ENCODE measurements around the gene KLHL17.
"Not testable (repeated sequence)": the region's sequence is repeated elsewhere in the genome, so short reads cannot be mapped to it uniquely, and the experiment has no call there.

Gene KLHL17

DNA sequence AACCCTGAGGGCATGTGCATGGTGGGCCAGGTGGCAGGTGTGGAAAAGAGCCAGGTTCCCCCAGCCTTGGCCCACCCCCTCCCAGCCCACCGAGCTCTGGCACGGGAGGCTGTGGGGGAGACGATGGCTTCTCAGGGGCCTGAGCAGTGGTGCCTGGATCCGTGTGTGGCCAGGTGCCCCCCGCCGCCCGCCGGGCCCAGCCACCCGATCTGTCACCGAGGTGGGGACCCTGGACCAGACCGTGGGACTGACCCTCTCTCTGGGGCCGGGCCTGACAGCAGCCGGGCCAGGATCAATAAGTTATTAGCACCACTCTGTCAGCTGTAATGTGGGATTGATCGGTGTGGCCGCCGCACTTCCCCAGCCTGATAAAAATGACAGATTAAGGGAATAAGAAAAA lies 22.9 kb upstream of the KLHL17 start:
- DNase-seq = no peak

DNA sequence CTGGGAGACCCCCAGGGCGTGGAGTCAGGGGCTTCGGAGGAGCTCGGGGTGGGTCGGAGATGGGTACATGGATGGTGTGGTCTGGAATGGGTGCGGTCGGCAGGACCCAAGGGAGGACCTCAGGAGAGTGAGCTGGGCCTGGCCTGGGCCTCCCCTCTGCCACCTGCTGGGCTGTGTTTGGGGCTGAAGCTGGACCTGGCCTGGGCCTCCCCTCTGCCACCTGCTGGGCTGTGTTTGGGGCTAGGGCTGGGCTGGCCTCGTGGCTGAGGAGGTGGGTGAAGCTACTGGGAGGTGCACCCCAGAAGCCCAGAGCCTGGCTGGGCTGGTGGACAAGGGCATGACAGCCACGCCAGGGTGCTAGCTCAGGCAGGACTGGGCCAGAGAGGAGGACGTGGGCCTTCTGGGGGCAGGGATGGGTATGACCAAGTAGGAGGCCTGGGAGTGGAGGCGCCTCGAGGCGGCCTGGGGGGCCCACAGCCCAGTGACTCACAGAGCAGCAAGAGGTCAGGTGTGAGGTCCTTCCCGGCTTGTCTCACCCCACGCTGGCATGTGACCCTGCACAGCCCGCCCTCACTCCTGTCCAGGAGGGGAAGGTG lies 22.2 kb upstream of the KLHL17 start:
- no peak for DNase-seq

DNA sequence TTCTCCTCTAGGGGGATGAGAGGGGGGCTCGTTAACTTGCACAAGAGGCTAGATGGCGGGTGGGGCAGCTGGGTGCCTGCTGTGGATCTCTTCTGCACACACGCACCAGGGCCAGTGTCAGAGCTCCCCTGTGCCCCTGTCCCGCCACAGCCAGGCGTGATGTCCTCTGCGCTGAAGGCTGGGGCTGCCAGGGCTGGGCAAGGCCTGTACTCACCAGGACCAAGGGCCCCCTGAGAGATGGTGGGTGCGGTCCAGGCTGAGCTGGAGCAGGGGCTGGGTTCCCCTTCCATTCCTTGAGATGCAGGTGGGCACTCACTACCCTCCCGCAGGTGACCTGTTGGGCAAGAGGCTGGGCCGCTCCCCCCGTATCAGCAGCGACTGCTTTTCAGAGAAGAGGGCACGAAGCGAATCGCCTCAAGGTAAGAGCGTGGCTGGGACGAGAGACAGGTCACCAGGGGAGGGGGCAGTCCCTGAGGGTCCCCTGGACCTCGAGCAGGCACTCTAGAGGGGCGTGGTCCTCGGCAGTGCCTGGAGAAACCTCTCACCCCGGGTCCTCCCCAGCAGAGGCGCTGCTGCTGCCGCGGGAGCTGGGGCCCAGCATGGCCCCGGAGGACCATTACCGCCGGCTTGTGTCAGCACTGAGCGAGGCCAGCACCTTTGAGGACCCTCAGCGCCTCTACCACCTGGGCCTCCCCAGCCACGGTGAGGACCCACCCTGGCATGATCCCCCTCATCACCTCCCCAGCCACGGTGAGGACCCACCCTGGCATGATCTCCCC lies 21.5 kb upstream of the KLHL17 start:
- DNase-seq = no peak

DNA sequence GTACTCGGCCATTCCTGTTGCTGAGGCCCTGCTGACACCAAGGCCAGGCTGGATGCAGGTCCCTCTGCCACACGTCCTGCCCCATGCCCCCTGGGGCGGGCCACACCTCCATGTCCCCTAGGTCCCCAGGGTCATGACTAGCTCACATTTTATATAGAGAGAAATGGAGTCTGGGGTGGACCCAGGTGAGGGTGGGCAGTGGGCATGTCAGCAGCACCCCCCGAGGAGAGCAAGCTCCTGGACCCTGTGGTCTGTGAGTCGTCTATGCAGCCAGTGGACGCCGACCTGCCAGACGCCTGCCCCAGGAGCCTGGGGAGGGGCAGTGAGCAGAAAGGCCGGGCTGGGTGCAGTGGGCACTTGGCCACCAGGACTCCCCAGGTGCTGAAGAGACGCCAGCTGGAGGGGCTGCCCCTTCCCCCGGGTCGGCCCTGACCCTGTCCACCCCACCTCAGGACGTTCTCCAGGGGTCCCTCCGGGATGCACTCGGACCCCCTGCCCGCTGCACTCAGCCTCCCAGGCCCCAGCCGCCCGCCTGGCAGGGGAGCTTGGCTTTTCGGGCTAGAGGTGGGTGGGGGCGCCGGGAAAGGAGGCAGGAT lies 20.8 kb upstream of the KLHL17 start:
- no peak for DNase-seq

DNA sequence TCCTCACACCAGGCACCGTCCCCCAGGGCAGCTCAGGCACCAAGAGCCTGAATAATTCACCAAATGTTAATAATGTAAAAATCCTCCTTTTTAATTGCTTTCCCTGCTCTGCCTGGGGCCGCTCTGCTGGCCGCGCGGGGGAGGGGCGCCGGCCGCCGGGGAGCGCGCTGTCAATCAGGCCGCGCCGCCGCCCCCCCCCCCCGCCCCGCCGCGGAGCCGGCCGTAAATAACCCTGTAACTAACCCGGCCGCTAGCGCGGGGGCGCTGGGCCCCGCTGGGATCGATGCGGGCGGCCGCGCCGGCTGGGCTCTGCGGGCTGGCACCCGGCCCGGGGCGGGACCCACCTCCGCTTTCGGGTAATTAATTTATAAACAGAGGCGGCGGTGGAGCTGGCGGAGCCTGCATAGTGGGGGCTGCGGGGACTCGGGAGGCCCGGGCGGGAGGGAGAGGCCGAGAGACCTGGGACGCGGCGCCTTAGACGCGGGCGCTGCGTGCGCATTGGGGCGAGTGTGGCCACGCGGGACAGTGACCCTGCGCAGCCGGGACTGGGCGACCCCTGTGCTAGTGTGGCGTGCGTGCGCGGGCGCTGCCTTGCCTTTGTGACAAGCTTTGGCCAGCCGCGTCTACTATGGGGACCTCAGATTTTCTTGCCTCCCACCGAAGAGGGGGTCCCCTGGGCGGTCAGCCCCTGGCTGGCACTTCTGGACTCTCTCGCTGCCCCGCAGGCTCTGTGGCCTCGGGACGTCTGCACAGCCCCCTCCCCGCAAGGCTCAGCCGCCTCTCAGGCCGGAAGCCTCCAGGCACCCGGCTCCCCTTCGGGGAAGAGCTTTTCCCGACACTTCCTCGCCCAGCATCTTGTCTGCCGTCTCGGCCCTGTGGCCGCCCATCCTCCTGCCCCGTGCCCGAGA lies 20.0 kb upstream of the KLHL17 start:
- DNase-seq = no peak

DNA sequence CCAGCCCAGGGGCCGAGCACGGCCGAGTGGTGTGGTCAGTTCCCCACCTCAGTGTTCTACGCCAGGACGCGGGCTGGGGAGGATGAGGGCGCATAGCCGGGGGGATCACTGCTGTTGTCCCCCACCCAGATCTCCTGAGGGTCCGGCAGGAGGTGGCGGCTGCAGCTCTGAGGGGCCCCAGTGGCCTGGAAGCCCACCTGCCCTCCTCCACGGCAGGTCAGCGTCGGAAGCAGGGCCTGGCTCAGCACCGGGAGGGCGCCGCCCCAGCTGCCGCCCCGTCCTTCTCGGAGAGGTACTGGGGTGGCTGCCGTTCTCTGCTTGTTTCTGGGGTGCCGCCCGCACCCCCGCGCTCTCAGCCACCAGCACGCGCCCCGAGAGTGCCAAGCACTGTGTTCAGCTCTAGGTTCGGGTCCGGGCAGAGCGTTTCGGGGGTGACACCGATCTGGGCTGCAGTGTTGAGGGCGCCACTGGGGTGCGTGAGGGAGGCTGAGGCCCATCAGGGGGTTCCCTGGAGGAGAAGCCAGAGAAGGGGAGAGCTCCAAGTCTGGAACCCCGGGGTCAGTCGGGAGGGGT lies 19.3 kb upstream of the KLHL17 start:
- DNase-seq = no peak

DNA sequence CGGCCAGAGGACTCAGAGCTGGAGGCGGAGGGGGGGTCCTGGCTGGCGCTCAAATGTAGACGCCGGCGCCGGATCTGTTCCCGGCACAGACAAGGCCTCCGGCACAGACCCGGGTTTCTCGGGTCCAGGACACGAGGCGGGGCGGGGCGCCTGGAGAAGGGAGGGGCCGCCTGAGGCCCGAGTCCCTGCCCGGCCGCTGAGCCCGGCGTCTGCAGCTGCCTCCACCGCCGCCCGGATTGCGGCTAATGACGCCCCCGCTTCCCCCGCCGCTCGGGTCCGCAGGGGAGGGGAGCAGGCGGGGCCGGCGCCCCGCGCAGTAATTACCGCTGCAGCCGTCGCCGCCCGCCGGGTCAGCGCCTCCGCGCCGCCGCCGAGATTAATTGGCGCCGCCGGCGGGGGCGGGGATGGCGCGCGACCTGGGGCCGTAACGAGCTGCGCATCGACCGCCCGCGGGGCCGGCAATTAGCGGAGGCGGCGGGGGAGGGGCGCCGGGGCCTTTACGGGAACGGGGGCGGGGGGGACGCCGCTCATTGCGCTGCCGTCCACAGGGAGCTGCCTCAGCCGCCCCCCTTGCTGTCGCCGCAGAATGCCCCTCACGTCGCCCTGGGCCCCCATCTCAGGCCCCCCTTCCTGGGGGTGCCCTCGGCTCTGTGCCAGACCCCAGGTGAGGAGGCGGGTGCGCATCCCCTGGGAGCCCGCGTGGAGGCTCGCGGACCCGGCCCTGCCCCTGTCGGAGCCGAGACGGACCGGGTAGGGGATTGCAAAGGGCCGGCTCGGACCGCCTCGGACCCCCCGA lies 18.6 kb upstream of the KLHL17 start:
- no peak for DNase-seq

DNA sequence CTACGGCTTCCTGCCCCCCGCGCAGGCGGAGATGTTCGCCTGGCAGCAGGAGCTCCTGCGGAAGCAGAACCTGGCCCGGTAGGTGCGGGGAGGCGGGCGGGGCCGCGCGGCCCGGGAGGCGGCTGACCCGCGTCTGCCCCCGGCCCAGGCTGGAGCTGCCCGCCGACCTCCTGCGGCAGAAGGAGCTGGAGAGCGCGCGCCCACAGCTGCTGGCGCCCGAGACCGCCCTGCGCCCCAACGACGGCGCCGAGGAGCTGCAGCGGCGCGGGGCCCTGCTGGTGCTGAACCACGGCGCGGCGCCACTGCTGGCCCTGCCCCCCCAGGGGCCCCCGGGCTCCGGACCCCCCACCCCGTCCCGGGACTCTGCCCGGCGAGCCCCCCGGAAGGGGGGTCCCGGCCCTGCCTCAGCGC lies 18.0 kb upstream of the KLHL17 start:
- DNase-seq = no peak

DNA sequence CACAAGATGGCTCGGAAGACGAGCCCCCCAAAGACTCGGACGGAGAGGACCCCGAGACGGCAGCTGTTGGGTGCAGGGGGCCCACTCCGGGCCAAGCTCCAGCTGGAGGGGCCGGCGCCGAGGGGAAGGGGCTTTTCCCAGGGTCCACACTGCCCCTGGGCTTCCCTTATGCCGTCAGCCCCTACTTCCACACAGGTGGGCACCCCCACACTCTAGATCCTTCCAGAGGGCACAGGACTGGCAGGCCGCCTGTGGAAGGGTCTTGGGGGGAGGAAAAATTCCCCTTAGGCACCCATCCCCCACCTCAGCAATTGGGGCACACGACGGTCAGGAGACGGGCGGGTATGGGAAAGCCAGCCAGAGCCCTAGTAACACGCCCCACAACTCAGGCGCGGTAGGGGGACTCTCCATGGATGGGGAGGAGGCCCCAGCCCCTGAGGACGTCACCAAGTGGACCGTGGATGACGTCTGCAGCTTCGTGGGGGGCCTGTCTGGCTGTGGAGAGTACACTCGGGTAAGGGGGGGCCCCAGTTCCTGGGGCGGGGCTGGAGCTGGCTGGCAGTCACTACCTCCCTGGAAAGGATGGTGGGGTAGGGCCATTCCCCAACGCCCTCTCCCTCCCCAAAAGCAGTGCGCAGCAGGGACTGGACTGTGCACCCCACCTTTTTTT lies 17.4 kb upstream of the KLHL17 start:
- DNase-seq = no peak

DNA sequence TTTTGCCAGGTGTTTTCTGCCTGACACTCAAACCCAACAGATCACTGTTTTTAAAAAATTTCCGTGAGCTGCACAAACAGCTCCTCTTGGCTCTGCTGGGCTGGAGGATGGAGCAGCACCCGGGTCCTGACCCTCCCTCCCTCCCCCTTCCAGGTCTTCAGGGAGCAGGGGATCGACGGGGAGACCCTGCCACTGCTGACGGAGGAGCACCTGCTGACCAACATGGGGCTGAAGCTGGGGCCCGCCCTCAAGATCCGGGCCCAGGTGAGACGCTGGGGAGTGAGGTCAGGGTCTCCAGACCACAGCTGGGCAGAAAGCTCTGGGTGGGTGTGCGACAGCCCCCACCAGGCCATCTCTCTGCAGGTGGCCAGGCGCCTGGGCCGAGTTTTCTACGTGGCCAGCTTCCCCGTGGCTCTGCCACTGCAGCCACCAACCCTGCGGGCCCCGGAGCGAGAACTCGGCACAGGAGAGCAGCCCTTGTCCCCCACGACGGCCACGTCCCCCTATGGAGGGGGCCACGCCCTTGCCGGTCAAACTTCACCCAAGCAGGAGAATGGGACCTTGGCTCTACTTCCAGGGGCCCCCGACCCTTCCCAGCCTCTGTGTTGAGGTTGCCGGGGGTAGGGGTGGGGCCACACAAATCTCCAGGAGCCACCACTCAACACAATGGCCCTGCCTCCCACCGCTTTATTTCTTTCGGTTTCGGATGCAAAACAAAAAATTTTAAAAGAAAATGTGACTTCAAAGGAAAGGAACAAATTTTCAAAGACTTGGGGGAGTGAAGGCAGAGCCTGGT lies 16.6 kb upstream of the KLHL17 start:
- DNase-seq = no peak

DNA sequence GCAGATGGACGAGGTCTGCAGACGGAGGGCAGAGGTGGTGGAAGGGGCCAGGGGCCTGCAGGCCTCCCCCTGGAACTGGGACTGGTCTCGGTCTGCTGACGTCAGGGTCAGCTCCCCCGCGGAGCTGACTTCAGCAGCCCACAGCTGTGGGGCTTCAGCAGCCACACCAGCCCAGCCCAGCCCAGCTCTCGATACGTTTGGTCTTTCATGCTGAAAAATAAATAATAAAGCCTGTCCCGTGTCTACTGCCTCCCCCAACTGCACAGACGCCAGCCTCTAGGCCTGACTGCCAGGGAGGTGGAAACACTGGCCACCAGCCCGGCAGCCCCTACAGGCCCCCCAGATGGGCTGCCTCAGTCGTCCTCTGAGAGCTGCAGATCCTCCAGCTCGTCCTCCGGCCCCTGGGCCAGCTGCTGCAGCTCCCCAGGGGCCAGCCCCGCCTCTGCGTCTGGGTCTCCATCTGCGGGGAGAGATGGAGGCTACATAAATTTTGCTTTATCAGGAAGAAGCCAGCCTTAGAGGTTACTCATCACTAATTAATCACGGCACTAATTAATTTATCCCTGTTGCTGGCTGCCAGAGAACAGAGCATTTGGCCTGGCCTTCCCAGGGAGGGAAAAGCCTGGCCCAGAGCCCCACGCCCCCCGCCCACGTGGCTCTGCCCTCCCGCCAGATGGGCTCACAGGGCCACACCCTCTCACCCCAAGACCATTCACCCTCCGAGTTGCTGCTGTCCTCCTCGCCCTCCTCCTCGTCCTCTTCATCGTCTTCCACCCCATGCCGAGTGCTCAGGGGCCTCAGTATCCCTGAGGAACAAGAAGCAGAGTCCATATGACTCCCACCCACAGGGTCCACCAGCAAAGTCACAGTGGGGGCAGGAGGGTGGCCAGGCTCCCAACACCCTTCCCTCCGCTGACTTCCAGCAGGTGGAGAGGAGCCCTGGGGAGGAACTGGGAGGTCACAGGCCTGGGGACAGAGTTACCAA lies 15.8 kb upstream of the KLHL17 start:
- DNase-seq = no peak

DNA sequence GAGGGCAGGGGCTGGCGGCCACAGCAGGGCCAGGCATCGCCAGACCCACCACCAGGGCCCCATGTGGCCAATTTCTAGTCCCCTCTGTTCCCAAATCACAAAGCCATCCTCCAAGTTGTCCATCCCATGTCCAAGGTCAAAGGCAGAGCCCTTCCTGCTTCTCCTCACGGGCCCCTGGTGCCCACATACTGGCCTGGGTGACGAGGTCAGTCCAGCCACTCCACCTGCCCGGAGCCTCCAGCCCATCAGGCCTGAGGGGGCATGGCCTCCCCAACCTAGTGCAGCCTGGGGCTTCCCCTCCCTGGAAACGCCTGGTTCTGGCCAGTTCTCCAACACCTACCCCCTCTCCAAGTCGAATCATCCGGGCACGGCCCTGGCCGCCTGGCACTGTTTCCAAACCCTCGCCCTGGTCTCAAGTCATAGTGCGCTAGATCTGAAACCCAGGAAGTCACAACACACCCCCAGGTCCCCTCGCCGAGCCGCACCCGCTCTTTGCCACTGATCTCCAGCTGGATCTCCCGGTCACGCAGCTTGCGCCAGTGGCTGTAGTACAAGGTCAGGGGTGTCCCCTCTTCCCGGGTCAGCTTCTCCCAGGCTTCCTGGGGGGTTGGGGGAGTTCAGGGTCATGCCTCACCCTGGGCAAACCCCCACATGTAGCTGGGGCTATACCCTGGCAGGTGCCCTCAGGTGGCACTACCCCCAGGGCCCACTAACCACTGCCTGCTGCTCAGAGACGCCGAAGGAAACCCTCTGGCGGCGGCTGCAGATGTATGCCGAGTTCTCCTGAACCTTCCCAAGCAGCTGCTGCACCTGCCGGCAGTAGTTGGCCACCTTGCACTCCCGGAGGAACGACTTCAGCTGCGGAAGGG lies 14.5 kb upstream of the KLHL17 start:
- no peak for DNase-seq

DNA sequence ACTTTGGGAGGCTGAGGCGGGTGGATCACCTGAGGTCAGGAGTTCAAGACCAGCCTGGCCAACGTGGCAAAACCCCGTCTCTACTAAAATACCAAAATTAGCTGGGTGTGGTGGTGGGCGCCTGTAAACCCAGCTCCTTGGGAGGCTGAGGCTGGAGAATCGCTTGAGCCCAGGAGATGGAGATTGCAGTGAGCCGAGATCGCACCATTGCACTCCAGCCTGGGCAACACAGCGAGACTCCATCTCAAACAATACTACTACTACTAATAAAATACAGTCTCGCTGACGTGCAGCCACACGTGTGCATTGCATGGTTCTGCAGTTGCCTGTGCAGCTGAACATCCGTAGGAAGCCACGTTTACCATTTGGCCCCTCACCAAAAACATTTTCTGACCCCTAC lies 13.6 kb upstream of the KLHL17 start:
- DNase-seq = not testable (repeated sequence)

DNA sequence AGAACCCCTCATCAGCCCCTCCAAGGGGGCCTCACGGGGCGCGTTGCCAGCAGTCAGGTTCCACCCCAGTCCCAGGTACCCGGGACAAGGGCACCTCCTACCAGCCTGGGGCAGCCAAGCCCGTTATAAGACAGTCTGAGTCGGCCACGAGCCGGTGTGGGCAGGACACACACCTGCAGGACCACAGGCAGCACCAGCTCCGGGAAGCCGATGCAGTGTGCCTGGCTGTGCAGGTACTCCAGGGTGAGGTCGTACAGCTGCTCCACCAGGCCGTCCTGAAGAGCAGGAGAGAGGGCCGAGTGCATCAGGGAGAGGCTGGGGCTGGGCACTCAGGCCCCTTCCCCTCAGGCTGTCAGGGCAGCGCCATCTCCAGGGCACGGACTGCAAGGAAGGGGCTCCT lies 12.4 kb upstream of the KLHL17 start:
- no peak for DNase-seq

DNA sequence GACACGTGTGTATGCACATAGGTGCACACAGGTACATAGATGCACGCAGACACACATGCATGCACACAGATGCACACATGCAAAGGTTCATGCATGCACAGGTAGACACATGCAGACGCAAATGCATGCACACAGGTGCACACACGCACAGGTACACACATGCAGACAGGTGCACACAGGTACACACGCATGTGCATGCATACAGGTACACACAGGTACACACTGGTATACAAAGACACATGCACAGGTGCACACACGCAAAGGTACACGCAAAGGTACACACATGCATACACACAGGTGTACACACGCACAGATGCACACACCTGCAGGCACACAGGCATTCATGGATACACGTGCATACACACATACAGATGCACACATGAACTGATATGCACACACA lies 10.1 kb upstream of the KLHL17 start:
- DNase-seq = no peak

DNA sequence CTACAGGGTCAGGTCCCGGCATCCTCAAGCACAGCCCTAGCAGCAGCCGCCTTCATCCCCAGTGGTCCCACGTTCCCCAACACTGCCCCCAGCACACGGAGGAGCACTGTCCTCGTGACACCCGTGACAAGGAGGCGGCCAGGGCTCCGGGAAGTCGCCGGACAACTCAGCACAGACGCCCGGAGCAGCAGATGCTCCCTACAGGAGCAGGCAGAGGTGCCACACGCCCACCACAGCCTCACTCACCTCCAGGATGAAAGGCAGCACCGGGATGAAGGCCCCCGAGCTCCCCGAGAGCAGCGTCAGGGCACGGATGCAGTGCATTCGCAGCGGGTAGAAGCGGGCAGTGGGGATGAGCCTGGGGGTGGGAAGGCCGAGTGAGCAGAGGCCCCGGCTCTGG lies 9.5 kb upstream of the KLHL17 start:
- DNase-seq = no peak

DNA sequence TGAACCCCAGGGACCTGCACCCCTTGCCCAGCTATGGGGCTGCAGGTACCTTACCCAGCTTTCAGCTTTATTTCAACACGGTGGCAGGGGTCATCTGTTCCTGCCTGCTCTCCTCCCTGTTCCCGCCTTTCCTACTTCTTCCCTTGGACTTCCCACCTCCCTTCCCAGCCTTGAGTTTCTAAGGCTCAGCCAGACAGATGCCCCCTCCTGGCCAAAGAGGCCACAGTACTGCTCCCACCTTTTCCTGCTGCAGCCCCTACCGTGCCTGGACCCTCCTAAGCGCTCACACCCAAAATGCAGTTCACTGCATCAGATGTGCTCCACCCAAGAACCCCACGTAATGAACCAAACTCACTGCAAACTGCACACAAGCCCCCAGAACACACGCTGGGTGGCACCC lies 9.0 kb upstream of the KLHL17 start:
- DNase-seq = no peak

DNA sequence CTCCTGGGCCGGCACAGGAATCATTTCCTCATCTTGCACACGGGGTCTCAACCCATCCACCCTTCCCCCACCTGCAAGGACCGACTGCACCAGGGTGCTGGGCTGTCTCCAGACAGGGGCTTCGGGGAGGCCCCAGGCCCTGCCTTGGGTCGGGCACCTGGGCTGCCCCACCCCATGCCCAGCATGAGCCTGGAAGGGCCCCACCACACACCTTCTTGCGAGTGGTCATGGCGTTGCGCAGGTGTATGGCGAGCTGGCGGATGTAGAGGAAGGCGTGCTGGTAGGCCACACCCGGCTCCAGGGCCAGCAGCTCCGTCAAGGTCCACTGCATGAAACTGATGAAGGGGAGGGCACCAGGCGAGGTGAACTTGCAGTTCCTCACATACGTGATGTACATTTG lies 8.2 kb upstream of the KLHL17 start:
- DNase-seq = no peak

DNA sequence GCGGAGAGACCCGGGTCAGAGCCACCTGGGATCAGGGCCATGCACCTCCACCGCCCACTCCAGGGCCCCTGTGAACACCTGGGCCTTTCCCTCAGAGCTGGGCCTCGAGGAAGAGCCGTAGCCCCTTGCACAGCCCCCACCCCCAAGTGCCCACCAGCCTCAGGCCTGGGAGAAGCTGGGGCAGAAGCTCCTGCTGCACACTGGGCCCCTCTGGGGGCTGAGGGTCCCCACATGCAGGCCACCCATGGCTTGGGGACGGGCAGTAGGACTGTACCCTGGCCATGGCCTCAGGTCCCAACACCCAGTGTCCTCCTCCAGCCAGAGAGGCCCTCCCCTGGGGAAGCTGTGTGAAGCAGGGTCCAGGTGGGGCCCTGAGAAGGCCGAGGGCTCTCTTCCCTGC lies 7.8 kb upstream of the KLHL17 start:
- no peak for DNase-seq

Data from NCI-H1436 treated with DMSO at 0.1 percent for 48 hours (cell line).